Panc1 (cell line): Measurements from ENCODE around the gene GCA. TPM values are rescaled to one million over a fixed set of nuclear protein-coding genes. Genes with fewer than 3 reads are reported as not detected.

ENCODE experiments used
- ATAC-seq: fragments of 200-7000 bp; cut with Tn5 transposase; 2 replicates; pipeline ENCODE4 v1.9.1; 2020; ENCODE audit warnings: mild to moderate bottlenecking, moderate library complexity
- BruUV-seq: library from RNA; stranded (reverse); fragments of 400-500 nt; replicated peaks from 2 replicates; lab custom pipeline; 2021; lab: Mats Ljungman, UMichigan
- CTCF ChIA-PET: fragments of 300-600 bp; sonication (Branson Sonifier 250); formaldehyde crosslinking; loops from one replicate; lab custom pipeline; 2022; ENCODE audit warnings: antibody characterized with exemption; lab: Charles Lee
- POLR2A ChIA-PET: fragments of 300-600 bp; sonication (Branson Sonifier 250); formaldehyde crosslinking; loops from one replicate; lab custom pipeline; 2022; ENCODE audit warnings: antibody characterized with exemption; lab: Charles Lee
- DNase-seq: peaks from one replicate; pipeline ENCODE4 v3.0.0-alpha.2; 2010; ENCODE audit warnings: low read depth, low spot score
- H3K27ac ChIP-seq: 2 replicates; pipeline ENCODE4 v1.5.1; 2011; ENCODE audit warnings: mild to moderate bottlenecking, low read length, inconsistent platforms
- H3K27me3 ChIP-seq: fragments of 200-500 bp; sonication (Bioruptor generic); 2 replicates; pipeline ENCODE4 v1.6.0; 2014; ENCODE audit warnings: low read length, inconsistent platforms; ENCODE audit not compliant: control insufficient read depth, insufficient read depth
- H3K36me3 ChIP-seq: fragments of 200-500 bp; sonication (Bioruptor generic); 2 replicates; pipeline ENCODE4 v1.5.1; 2014; ENCODE audit warnings: inconsistent platforms, mild to moderate bottlenecking, low read length, moderate library complexity; ENCODE audit not compliant: control insufficient read depth, insufficient read depth
- H3K4me1 ChIP-seq: 2 replicates; pipeline ENCODE4 v1.5.1; 2011; ENCODE audit warnings: inconsistent platforms, mild to moderate bottlenecking, low read length, moderate library complexity; ENCODE audit not compliant: control insufficient read depth, insufficient read depth
- H3K4me3 ChIP-seq, 2 experiments: 2 replicates each; pipeline ENCODE4 v1.5.1; 2011 to 2012; ENCODE audit warnings: low read depth in 2 of 2, low read length in 2 of 2, mild to moderate bottlenecking in 2 of 2, inconsistent platforms in 1 of 2, moderate library complexity in 1 of 2
- H3K9me3 ChIP-seq: fragments of 200-500 bp; sonication (Bioruptor generic); 2 replicates; pipeline ENCODE4 v1.5.1; 2014; ENCODE audit warnings: low read depth, mild to moderate bottlenecking, inconsistent platforms, low read length, moderate library complexity; ENCODE audit not compliant: control insufficient read depth, insufficient read depth
- CTCF ChIP-seq: fragments of 450-650 bp; IDR thresholded peaks from 2 replicates; pipeline ENCODE4 v1.5.1; 2017; ENCODE audit warnings: mild to moderate bottlenecking
- POLR2AphosphoS5 ChIP-seq: IDR thresholded peaks from 2 replicates; pipeline ENCODE4 v1.6.1; 2012; ENCODE audit warnings: mild to moderate bottlenecking, low read depth, low read length, moderate library complexity
- REST ChIP-seq, 2 experiments: IDR thresholded peaks; 2 replicates each; pipeline ENCODE4 v1.6.1; 2011 to 2012; ENCODE audit warnings: low read depth in 2 of 2, control low read depth in 1 of 2, low read length in 1 of 2, mild to moderate bottlenecking in 1 of 2, moderate library complexity in 1 of 2; ENCODE audit not compliant: insufficient read depth in 1 of 2
- SIN3A ChIP-seq: IDR thresholded peaks from 2 replicates; pipeline ENCODE4 v1.6.1; 2012; ENCODE audit warnings: low read depth, mild to moderate bottlenecking, low read length, moderate library complexity, borderline replicate concordance; ENCODE audit not compliant: insufficient read depth
- TCF7L2 ChIP-seq: IDR thresholded peaks from 2 replicates; pipeline ENCODE4 v1.6.1; 2011; ENCODE audit warnings: mild to moderate bottlenecking, low read depth, low read length, inconsistent platforms
- in situ Hi-C: cut with HindIII; loops from 2 replicates; pipeline ENCODE4 v1.10.0; 2016; ENCODE audit warnings: low sequenced_read_pairs, low pct_unique_long_range_greater_than_20kb
- intact Hi-C: fragments of 100-400 bp; cut with micrococcal nuclease; formaldehyde crosslinking; loops from one replicate; pipeline ENCODE4 v1.10.0; 2022; ENCODE audit not compliant: unreplicated experiment
- total RNA-seq: library from RNA; stranded (reverse); gene quantifications from one replicate; pipeline ENCODE4 v1.2.1, GENCODE V29; 2021; ENCODE audit not compliant: unreplicated experiment

The GCA gene
- total RNA-seq, 1 experiment from 2014 or later: 21.3 TPM

- H3K27ac ChIP-seq: no peak overlapping the region
- TF ChIP-seq SIN3A (no peak), POLR2AphosphoS5 (no peak), TCF7L2 (no peak), CTCF (no peak), REST (IDR thresholded peaks at IDR 0.05; ENCODE audit: insufficient read depth in 1 of 2, low read depth in 2 of 2, low read length in 1 of 2) (no peak)
- in situ Hi-C loops (no loop called here), intact Hi-C loops (no loop called here)
- no peak for DNase-seq
- no peak for ATAC-seq
- ChIA-PET CTCF (no interaction called here), POLR2A (no interaction called here)
- H3K9me3 ChIP-seq: no peaks in the 10 kb centered on the region
- BruUV-seq: no TSS peak
- no peaks in the 10 kb centered on the region for H3K27me3 ChIP-seq
- H3K36me3 ChIP-seq: no peaks in the 10 kb centered on the region
- H3K4me1 ChIP-seq: no peaks in the 10 kb centered on the region
- no peak overlapping the region for H3K4me3 ChIP-seq
Observed at GRCh38 chr2:162390801-162391200, 46.9 kb downstream of the GCA start.

GRCh38 chr2:162400336-162400735, 56.4 kb downstream of the GCA start:
- CTCF ChIA-PET: no interaction called here

More at GRCh38 chr2:162400336-162400735, 56.4 kb downstream of the GCA start:
- TF ChIP-seq REST (IDR thresholded peaks at IDR 0.05; ENCODE audit: insufficient read depth in 1 of 2, low read depth in 2 of 2, low read length in 1 of 2) (no peak), TCF7L2 (no peak), CTCF (no peak), POLR2AphosphoS5 (no peak), SIN3A (no peak)
- in situ Hi-C loops (no loop called here), intact Hi-C loops (no loop called here)
- no peak overlapping the region for H3K4me3 ChIP-seq
- no peak for DNase-seq
- POLR2A ChIA-PET: no interaction called here
- no peaks in the 10 kb centered on the region for H3K4me1 ChIP-seq
- no peaks in the 10 kb centered on the region for H3K27me3 ChIP-seq
- H3K27ac ChIP-seq: no peak overlapping the region
- H3K36me3 ChIP-seq: no peaks in the 10 kb centered on the region; the same call in 1 of the 2 replicates
- no peak for ATAC-seq
- H3K9me3 ChIP-seq: no peaks in the 10 kb centered on the region
- no TSS peak for BruUV-seq
